ENCODE measurements around the gene DGKH.

GRCh38 chr13:42270857-42271215 is 222.4 kb downstream of the DGKH start:
- TF ChIP-seq, protein P1, sequence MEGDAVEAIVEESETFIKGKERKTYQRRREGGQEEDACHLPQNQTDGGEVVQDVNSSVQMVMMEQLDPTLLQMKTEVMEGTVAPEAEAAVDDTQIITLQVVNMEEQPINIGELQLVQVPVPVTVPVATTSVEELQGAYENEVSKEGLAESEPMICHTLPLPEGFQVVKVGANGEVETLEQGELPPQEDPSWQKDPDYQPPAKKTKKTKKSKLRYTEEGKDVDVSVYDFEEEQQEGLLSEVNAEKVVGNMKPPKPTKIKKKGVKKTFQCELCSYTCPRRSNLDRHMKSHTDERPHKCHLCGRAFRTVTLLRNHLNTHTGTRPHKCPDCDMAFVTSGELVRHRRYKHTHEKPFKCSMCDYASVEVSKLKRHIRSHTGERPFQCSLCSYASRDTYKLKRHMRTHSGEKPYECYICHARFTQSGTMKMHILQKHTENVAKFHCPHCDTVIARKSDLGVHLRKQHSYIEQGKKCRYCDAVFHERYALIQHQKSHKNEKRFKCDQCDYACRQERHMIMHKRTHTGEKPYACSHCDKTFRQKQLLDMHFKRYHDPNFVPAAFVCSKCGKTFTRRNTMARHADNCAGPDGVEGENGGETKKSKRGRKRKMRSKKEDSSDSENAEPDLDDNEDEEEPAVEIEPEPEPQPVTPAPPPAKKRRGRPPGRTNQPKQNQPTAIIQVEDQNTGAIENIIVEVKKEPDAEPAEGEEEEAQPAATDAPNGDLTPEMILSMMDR (IDR thresholded peaks at IDR 0.05): no peak
- TF ChIP-seq POLR2AphosphoS5 (IDR thresholded peaks at IDR 0.05): no peak
- no peak for TF ChIP-seq POLR2A (IDR thresholded peaks at IDR 0.05)

Measured in breast epithelium (tissue), 3 donors.